Right atrium auricular region (tissue), 2 donors: ENCODE measurements around the gene GRK2. TPM values are rescaled to one million over a fixed set of nuclear protein-coding genes. Genes with fewer than 3 reads are reported as not detected.

Source experiments
- DNase-seq: peaks from one replicate; pipeline ENCODE4 v3.0.0-alpha.2; 2019; ENCODE audit warnings: low spot score
- H3K27ac ChIP-seq, 2 donors: fragments of 200-600 bp; sonication (generic); 1 replicate in 1 of 2; 2 replicates in 1 of 2; pipeline ENCODE4 v1.5.1; 2016 to 2019
- H3K27me3 ChIP-seq, 2 donors: fragments of 200-600 bp; sonication (generic); one replicate each; pipeline versions ENCODE4 v1.5.1 to v1.6.0; 2017 to 2019
- H3K36me3 ChIP-seq: fragments of 200-600 bp; sonication (generic); one replicate; pipeline ENCODE4 v1.5.1; 2016
- H3K4me1 ChIP-seq, 2 donors: fragments of 200-600 bp; sonication (generic); one replicate each; pipeline versions ENCODE4 v1.5.1 to v1.6.0; 2017 to 2019
- H3K4me3 ChIP-seq, 2 donors: fragments of 200-600 bp; sonication (generic); 1 replicate in 1 of 2; 2 replicates in 1 of 2; pipeline ENCODE4 v1.5.1; 2017 to 2019; ENCODE audit warnings: mild to moderate bottlenecking in 1 of 2, moderate library complexity in 1 of 2
- H3K9me3 ChIP-seq, 2 donors: fragments of 200-600 bp; sonication (generic); one replicate each; pipeline ENCODE4 v1.5.1; 2019
- total RNA-seq, 2 donors: library from RNA; depleted of rRNA; stranded (reverse); fragments of >200 nt; gene quantifications; one replicate each; pipeline ENCODE4 v1.1.0, GENCODE V29; 2016
- TF ChIP-seq, protein P1 (sequence below), 2 donors: fragments of 200-600 bp; sonication (generic); IDR thresholded peaks; one replicate each; pipeline ENCODE4 v1.5.1; 2019; ENCODE audit warnings: antibody characterized with exemption in 2 of 2

GRK2 gene
- total RNA-seq, 2 donors from 2014 or later, result 52.7 to 55.9 TPM

DNA sequence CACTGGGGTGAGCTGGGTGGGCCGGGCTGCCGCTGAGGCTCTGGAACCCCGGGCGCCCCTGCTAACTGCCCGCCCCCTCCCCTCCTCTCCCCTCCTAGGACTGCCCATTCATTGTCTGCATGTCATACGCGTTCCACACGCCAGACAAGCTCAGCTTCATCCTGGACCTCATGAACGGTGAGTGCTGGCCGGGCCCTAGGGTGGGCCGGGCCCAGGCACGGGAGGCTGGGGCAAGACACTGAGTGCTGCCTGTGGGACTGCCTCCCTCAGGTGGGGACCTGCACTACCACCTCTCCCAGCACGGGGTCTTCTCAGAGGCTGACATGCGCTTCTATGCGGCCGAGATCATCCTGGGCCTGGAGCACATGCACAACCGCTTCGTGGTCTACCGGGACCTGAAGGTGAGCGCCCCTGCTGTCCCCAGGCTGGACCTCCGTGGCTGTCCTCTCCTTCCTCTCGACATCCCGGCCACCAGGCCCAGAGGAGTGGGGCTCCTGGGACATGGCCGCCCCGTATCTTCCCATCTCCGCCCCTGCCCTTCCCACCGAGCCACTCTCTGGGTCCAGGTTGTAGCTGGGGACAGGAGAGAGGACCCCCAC, 15.4 kb downstream of the GRK2 start:
- Histone ChIP-seq H3K36me3 (peaks cover 81% of the 10 kb centered on the region), H3K27ac (no peak overlapping the region), H3K27me3 (no peaks in the 10 kb centered on the region), H3K9me3 (no peaks in the 10 kb centered on the region), H3K4me1 (peaks cover 0 to 41% of the 10 kb centered on the region in 2 donors), H3K4me3 (no peak overlapping the region)
- no peak for DNase-seq
- TF ChIP-seq, protein P1, sequence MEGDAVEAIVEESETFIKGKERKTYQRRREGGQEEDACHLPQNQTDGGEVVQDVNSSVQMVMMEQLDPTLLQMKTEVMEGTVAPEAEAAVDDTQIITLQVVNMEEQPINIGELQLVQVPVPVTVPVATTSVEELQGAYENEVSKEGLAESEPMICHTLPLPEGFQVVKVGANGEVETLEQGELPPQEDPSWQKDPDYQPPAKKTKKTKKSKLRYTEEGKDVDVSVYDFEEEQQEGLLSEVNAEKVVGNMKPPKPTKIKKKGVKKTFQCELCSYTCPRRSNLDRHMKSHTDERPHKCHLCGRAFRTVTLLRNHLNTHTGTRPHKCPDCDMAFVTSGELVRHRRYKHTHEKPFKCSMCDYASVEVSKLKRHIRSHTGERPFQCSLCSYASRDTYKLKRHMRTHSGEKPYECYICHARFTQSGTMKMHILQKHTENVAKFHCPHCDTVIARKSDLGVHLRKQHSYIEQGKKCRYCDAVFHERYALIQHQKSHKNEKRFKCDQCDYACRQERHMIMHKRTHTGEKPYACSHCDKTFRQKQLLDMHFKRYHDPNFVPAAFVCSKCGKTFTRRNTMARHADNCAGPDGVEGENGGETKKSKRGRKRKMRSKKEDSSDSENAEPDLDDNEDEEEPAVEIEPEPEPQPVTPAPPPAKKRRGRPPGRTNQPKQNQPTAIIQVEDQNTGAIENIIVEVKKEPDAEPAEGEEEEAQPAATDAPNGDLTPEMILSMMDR (IDR thresholded peaks at IDR 0.05), result no peak

DNA sequence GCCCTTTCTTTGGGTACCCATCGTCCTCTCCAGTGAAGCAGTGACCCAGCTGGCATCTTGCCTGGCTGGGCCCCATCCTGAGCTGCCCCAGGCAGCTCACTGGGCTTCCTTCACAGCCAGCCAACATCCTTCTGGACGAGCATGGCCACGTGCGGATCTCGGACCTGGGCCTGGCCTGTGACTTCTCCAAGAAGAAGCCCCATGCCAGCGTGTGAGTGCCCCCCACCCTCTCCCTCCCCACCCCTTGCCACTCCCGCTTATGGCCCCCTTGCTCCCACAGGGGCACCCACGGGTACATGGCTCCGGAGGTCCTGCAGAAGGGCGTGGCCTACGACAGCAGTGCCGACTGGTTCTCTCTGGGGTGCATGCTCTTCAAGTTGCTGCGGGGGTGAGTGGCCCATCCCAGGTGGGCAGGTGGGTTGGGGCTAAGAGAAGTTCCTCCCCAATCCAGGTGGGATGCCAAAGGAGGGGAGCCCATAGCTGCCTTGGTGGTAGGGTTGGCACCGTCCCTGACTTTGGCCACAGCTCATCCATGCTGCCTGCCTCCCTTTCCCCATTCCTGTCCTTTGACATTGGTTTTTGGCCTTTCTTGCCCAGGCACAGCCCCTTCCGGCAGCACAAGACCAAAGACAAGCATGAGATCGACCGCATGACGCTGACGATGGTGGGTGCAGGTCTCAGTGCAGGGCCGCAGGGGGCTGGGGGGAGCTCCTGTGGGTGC, 16.0 kb downstream of the GRK2 start:
- H3K27ac ChIP-seq, result peak overlapping the region in 1 of 2 donors; percentile 3
- H3K36me3 ChIP-seq, result peaks cover 85% of the 10 kb centered on the region
- H3K27me3 ChIP-seq, result no peaks in the 10 kb centered on the region
- H3K9me3 ChIP-seq, result no peaks in the 10 kb centered on the region
- peaks cover 0 to 41% of the 10 kb centered on the region in 2 donors for H3K4me1 ChIP-seq
- TF ChIP-seq, protein P1 (IDR thresholded peaks at IDR 0.05), result no peak
- no peak overlapping the region for H3K4me3 ChIP-seq
- DNase-seq, result no peak

DNA sequence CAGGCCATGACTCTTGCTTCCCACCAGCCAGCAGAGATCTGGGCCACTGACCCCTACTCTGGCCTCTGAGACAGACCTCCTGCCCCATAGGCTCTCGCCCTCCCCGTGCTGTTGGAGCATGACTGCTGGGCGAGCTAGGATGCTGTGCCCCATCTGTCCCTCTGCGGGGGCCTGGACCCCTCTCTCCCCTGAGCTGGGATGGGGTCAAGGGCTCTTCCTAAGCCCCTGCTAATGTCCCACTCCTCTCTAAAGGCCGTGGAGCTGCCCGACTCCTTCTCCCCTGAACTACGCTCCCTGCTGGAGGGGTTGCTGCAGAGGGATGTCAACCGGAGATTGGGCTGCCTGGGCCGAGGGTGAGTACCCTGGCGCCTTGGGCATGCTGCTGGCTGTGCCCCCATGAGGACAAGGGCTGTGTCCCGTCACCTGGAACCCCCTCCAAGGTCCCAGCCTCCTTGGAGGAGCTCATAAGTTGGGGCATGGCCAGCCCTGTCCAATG, 16.7 kb downstream of the GRK2 start:
- Histone ChIP-seq H3K4me3 (no peak overlapping the region), H3K27me3 (no peaks in the 10 kb centered on the region), H3K36me3 (peaks cover 85% of the 10 kb centered on the region), H3K9me3 (no peaks in the 10 kb centered on the region), H3K27ac (peak overlapping the region in 1 of 2 donors; percentile 18), H3K4me1 (peaks cover 0 to 41% of the 10 kb centered on the region in 2 donors)
- TF ChIP-seq, protein P1 (IDR thresholded peaks at IDR 0.05), result no peak
- DNase-seq, result no peak

DNA sequence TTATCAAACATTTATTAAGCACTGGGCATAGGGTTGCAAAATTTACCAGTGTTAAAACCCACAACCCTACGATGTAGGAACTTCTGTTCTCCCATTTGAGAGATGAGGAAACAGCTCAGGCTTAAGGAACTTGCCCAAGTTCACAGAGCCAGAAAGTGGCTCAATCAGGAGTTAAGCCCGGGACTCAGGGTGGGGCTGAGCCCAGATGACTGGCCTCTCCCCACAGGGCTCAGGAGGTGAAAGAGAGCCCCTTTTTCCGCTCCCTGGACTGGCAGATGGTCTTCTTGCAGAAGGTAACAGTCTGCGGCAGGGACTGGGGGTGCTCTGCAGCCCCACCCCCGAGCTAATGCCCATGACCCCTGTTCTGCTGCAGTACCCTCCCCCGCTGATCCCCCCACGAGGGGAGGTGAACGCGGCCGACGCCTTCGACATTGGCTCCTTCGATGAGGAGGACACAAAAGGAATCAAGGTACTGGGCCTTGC, 17.2 kb downstream of the GRK2 start:
- DNase-seq, result no peak
- Histone ChIP-seq H3K27me3 (no peaks in the 10 kb centered on the region), H3K27ac (peak overlapping the region in 1 of 2 donors; percentile 38), H3K4me1 (peaks cover 0 to 41% of the 10 kb centered on the region in 2 donors), H3K9me3 (no peaks in the 10 kb centered on the region), H3K36me3 (peaks cover 85% of the 10 kb centered on the region), H3K4me3 (no peak overlapping the region)
- TF ChIP-seq, protein P1 (IDR thresholded peaks at IDR 0.05), result no peak

DNA sequence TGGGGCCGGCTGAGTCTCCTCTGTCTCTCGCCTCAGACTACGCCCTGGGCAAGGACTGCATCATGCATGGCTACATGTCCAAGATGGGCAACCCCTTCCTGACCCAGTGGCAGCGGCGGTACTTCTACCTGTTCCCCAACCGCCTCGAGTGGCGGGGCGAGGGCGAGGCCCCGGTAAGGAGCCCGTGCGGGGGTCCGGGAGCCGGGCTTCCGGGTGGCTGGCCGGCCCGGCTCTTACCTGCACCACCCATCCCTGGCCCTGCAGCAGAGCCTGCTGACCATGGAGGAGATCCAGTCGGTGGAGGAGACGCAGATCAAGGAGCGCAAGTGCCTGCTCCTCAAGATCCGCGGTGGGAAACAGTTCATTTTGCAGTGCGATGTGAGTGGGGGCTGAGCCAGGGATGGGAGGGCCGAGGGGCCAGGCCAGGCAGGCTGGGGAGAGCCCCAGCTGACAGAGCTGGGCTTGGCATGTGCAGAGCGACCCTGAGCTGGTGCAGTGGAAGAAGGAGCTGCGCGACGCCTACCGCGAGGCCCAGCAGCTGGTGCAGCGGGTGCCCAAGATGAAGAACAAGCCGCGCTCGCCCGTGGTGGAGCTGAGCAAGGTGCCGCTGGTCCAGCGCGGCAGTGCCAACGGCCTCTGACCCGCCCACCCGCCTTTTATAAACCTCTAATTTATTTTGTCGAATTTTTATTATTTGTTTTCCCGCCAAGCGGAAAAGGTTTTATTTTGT, 18.7 kb downstream of the GRK2 start:
- Histone ChIP-seq H3K9me3 (no peaks in the 10 kb centered on the region), H3K4me3 (no peak overlapping the region), H3K36me3 (peaks cover 70% of the 10 kb centered on the region), H3K4me1 (peaks cover 0 to 33% of the 10 kb centered on the region in 2 donors), H3K27ac (no peak overlapping the region), H3K27me3 (no peaks in the 10 kb centered on the region)
- TF ChIP-seq, protein P1 (IDR thresholded peaks at IDR 0.05), result no peak
- no peak for DNase-seq
